Measurements from ENCODE around the gene CABYR. TPM values are rescaled to one million over a fixed set of nuclear protein-coding genes. Genes with fewer than 3 reads are reported as not detected.

Gene CABYR
- polyA plus RNA-seq, 4 donors = 4.3 to 6.7 (median 5.4) TPM

DNA sequence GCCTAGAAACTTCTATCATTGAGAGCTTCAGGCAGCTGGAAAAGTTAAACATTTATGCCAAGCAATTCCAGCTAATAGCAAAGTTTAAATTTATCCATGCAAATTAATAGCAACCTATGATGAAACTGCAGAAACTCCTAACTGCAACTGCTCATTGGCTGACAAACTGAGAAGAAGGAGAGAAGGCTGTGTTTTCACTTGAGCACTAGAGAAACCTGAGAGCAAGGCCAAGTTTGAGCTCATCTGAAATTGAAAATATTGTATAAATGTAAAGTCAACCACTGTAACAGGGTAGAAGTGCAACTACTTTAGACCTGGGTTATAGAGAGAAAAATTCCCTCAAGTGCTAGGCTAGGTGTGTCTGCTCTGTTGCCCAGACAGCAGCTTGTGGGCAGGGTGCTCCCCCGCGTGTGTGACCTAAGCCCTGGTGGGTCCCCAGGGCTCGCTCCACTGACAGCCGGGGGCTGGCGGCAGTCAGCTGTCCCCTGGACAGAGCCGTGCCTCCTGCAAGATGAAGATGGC lies 50.2 kb downstream of the CABYR start:
- DNase-seq (ENCODE audit: low read depth in 4 of 4, low spot score in 3 of 4) = no peak

DNA sequence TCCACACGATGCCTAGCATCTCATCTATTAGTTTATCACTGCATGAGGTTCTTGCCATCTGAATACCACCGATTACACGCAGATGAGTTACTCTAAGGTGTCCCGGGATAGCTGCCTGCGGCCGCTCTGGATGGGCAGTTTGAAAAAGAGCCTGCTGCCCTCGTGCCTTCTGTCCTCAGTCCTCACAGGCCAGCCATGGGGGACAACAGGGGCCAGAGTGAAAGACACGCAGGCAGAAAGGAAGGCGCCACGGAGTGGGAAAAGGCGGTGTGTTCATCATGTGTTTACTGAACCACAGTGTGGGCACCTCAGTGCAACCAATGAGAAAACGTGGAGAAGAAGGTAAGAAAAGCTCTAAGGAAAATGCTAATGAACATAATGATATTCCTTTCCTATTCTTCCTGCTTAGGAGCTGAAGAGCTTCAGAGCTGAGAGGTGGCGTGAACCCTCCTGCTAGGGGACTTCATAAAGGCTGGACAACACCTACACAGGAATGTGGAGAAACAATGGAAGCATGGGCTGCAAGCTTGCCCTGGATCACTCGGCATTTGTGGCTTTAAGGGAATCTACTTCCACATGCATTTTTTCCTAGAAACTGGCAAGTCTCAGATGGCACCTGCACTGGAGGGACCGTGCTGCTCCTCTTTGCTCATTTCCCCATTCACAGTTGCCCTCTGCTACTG lies 50.9 kb downstream of the CABYR start:
- no peak for DNase-seq (ENCODE audit: low read depth in 4 of 4, low spot score in 3 of 4)

DNA sequence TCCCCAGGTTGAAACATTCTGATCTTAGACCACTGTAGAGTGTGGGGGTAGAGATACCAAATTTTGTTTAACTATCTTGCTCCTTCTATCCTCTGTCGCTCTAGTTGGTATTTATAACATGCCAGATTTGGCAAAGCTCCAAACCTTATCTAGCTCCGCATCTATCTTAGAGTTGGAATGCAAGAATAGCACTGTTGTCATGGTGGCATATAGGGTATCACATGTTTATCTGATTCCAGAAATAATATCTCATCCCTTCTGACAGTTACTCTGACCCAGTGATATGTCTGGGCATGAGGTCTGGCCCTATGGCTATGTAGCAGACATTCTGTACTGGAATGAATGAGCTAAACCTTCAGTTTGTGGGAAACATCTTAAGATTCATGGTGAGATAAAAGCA lies 51.7 kb downstream of the CABYR start:
- DNase-seq (ENCODE audit: low read depth in 4 of 4, low spot score in 3 of 4) = no peak

DNA sequence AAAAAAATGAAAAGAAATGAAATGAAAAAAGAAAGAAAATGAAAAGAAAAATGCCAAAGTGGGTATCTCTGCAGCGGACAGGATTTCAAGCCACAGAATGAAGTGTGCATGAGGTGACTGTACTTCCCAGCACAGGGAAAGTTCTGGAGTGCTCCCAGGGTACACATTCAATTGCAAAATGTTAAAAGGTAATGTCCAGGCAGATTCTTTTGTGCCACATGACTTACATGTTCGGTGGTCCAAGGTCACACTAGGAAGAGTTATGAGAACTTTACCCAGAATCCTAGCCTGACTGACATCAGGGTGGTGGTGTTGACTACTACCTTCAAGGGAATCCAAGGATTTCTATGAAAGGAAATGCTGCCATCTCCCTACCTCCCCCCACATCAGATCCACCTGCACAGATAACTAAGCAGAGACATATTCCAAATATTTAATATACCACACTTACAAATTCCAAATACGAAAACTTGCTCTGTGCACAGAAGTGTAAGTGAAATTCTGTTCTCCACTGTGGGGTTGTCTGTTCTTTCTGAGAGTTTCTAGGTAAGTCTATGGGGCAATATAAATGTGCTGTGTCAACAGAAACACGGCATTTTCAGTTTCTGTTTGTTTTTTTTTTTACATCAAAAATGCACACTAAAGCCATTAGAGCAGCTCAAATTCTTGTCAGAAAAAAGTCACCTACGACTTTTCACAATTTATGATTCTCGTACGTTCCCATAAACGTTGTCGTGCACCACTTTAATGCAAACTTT lies 56.6 kb downstream of the CABYR start:
- DNase-seq (ENCODE audit: low read depth in 4 of 4, low spot score in 3 of 4) = no peak

DNA sequence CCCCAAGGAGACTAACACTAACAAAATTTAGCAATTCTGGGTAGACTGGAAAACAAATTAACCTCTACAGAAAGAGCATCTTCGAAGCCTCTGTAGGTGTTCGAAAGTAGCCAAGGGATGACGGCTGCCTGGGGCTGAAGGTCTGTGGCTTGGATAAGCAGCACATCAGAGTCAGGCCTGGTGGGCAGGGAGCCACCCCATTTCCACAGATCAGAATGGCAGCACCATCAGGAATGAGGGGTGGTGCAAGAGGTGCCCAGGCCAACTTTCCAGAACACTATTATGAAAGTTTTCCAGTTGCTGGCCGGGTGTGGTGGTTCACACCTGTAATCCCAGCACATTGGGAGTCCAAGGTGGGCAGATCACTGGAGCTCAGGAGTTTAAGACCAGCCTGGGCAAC lies 57.9 kb downstream of the CABYR start:
- no peak for DNase-seq (ENCODE audit: low read depth in 4 of 4, low spot score in 3 of 4)

DNA sequence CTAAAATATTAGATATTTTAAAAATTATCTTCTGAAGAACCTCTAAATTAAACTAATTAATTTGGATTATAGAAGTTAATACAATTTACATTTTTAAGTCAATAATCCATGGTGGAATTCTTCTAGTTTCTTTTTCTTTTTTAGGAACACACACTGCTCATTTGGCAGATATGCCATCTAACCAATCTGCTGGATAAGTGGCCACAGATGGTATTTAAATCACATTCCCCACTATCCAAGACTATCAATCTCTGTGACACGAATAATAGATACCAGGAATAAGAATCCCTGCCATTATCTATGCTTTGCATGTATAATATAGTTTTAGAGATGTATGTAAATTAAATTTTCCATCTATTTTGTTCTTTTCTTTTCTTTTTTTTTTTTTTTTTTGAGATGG lies 58.5 kb downstream of the CABYR start:
- no peak for DNase-seq (ENCODE audit: low read depth in 4 of 4, low spot score in 3 of 4)

DNA sequence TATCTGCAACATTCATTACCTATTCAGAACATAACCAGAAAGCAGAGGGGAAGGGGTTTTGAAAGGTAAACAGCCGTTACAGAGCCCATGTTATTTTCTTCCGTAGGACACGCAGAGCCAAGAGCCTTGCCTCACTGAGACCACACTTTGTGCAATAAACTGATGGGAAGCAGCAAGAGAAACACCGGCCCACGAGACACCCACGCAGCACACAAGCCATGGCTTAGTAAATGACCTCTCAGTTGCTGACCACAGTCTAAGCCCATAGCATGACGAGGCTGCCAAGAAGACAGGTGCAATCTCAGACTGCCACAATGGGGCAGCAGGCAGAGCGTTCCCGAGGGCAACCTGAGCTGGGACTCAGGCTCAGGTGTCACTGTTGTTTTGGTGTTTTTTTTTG lies 59.6 kb downstream of the CABYR start:
- DNase-seq (ENCODE audit: low read depth in 4 of 4, low spot score in 3 of 4) = no peak

DNA sequence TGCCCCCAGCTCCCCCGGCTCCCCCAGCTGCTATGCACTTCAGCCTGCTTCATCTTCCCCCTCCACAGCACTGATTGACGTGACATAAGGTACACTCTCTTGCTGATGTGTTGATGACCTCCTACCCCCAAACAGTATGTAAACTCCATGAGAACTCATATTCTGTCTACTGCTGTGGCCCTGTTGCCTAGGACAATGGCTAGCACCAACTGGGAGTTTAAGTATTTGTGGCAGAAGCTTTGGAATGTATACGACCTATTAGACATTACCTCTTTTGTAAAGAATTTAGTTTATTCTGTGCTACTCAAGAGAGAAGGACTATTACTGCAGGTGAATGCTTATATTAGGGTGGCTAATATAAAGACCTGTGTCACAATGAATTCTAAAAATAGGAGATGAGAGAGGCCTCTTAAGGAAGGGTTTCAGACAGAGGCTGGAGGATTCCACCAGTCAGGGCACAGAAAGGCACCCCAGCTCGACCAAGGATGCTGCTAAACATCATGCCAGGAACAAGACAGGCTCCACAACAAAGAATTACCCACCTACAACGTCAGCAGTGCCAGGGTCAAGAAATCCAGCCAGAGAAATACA lies 60.6 kb downstream of the CABYR start:
- DNase-seq (ENCODE audit: low read depth in 4 of 4, low spot score in 3 of 4) = no peak

DNA sequence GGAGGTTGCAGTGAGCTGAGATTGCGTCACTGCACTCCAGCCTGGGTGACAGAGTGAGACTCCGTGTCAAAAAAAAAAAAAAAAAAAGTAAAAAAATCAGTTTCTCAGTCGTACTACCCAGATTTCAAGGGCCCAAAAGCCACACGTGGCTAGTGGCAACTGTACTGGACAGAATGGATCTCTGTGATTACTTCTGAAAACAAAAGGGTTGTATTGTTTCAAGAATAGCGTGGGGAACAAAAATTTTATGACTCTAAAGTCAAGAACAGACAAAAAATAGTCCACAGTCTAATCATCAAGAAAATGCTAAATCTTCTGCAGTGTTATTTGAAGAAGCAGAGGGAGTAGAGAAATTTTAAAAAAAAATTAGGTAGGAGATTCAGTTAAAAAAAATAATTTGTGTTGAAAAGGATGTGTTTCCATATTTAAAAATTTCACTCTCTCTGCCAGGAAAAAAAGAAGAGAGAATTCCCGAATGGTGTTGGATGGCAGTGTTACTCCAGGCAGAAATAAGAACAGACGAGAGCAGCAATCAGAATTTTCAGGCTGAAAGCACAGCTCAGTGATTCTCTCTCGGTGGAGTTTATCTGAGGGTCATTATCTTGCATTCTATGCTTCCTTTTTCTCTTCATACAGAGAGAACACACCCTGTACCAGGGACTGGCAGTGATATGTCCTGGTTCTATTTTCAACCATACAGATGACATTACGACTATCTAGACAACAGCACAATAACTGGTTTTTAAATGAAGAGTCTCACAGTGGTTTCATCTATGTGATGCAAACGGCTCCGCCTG lies 61.8 kb downstream of the CABYR start:
- DNase-seq (ENCODE audit: low read depth in 4 of 4, low spot score in 3 of 4) = no peak

DNA sequence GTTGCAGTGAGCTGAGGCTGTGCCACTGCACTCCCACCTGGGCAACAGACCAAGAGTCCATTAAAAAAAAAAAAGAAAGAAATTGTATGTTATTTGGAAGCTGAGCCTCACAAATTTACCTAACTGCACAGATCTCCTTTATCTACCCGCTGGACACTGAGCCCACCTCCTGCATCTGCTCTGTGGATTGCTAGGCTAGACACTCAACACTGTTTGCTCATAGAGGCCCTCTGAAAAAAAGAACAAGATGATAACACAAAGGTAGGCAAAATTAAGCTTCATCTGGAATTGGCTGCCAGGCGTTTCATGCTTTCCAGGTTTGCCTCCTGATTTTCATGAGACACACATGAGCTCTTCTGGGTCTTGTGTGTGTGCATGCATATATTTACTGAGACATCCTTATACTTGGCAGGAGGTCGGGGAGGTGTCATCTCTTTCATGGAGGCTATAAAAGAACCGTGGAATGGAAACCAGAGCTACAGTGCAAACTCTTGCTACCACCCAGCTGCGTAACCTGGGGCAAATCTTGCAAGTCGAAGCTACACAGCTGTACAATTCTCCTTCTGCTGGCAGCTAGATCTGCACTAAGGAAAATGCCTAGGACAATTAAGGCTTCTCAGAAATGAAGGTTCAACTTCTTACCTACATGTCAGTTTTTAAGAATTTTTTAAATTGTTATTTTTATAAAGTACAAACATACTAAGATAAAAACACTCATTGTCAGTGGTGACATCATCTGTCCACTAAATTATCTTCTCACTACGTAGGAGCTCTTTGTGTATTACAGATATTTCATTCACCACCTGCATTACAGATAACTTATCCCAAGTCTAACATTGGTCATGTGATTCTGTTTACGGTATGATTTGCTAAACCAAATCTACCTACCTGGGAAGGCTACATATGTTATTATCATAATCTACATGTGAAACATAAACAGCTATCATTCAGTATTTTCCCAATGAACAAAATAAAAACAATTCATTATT lies 63.1 kb downstream of the CABYR start:
- DNase-seq (ENCODE audit: low read depth in 4 of 4, low spot score in 3 of 4) = no peak

DNA sequence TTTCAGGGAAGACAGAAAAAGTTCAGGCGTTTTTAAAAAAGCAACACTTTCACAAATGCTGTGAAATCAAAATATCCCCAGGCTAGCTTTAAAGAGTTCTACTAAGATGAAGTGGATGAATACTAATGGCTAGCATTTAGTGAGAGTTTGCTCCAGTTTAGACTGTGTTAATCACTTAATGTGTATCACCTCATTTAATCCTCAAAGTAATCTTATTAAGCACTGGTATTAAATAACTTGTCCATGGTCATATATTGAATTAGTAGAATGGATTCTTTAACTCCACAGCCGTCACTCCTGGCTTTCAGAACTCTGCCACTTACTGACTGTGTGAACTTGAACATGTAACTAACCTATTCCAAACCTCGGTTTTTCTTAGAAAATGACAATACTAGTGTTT lies 66.0 kb downstream of the CABYR start:
- DNase-seq (ENCODE audit: low read depth in 4 of 4, low spot score in 3 of 4) = no peak

DNA sequence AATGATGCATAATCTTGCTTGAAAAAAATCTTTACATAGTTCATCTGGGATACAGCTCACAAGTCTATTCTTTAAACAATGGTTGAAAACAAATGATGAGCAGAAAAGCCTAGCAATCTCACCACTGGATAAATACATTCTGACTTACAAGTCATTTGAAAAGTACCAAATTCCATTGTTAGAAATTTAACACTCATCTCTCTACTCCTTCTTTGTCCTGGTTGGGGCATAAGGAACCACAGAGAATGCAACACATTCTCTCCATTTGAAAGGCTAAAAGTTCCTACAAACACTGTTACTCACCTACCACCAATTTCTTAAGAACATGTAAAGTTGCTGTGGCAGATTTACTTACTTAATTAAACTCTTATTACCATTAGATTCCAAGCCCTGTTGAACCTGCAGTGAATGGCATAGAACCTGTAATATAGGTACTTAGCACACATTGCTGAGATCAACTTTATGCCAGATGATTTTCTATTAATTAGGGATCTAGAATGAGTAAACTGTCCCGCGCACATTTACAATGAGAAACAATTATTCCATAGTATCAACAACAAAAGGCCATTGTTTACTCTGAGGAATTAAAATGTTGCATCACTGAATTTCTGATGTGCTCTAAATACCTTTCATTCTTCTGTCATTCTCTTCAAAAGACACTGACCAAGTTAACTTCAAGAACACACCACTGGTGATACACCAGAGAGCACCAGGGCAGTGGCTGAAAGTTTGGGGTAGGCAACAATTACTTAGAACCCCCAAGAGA lies 69.6 kb downstream of the CABYR start:
- no peak for DNase-seq (ENCODE audit: low read depth in 4 of 4, low spot score in 3 of 4)

DNA sequence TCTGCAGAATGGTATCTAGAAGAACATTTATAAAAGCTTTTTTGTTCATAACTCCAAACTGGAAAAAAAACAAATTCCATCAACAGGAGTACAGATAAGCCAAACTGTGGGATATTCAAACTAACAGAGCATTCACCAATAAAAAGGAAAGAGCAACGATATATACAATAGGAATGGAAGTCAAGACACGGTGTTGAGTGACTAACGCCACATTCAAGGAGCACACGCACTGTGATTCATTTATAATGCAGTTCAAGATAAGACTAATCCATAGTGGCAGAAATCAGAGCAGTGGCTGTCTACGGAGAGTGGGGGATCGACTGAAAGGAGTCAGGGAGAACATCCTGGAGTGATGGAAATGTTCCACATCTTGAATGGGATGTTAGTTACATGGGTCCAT lies 70.7 kb downstream of the CABYR start:
- no peak for DNase-seq (ENCODE audit: low read depth in 4 of 4, low spot score in 3 of 4)

Other genes with a start within 250 kb of the CABYR start
- 10 to 100 TPM in 1 of 4 donors, 1 to 10 TPM in 3; 6.4 to 10.8 (median 8.3) TPM for gene TTC39C, start 124.3 kb upstream of the CABYR start, polyA plus RNA-seq (ENCODE audit: insufficient read length in 4 of 4)

Data from right renal pelvis (tissue), 4 donors.